Stomach (tissue), 9 donors: ENCODE data around the gene SHC1. TPM values are rescaled to one million over a fixed set of nuclear protein-coding genes. Genes with fewer than 3 reads are reported as not detected.
A peak's percentile ranks its signal among the peaks of the same experiment; 100 is the strongest.

Experiments
- DNase-seq, 2 donors: peaks; one replicate each; pipeline versions ENCODE4 v3.0.0 to v3.0.0-alpha.2; 2013 to 2019
- H3K27ac ChIP-seq, 5 donors: fragments of 200-600 bp in 4 of 5; sonication (generic) in 4 of 5; one replicate each; pipeline ENCODE4 v1.5.1; 2013 to 2019; ENCODE audit warnings: mild to moderate bottlenecking in 1 of 5, moderate library complexity in 1 of 5
- H3K27me3 ChIP-seq, 3 donors: fragments of 200-600 bp; sonication (generic); one replicate each; pipeline ENCODE4 v1.5.1; 2017 to 2019; ENCODE audit warnings: mixed run types in 1 of 3
- H3K36me3 ChIP-seq, 4 donors: fragments of 200-600 bp; sonication (generic); 1 replicate in 3 of 4; 2 replicates in 1 of 4; pipeline ENCODE4 v1.5.1; 2016 to 2019
- H3K4me1 ChIP-seq, 4 donors: fragments of 200-600 bp; sonication (generic); one replicate each; pipeline ENCODE4 v1.5.1; 2016 to 2019
- H3K4me3 ChIP-seq, 4 donors: fragments of 200-600 bp; sonication (generic) in 3 of 4; one replicate each; pipeline ENCODE4 v1.5.1; 2016 to 2019; ENCODE audit warnings: mild to moderate bottlenecking in 1 of 4
- H3K9me3 ChIP-seq, 4 donors: fragments of 200-600 bp; sonication (generic); one replicate each; pipeline ENCODE4 v1.5.1; 2016 to 2019
- CTCF ChIP-seq, 7 experiments: fragments of 450-650 bp in 4 of 7; fragments of 200-600 bp in 3 of 7; sonication (generic) in 3 of 7; IDR thresholded peaks; one replicate each; pipeline ENCODE4 v1.5.1; 2016 to 2019; ENCODE audit warnings: antibody characterized with exemption in 7 of 7, control low read depth in 2 of 7, mild to moderate bottlenecking in 1 of 7
- EP300 ChIP-seq: sonication (generic); formaldehyde crosslinking; IDR thresholded peaks from one replicate; pipeline ENCODE4 v1.6.1; 2017; ENCODE audit warnings: antibody characterized with exemption
- POLR2A ChIP-seq, 4 donors: fragments of 450-650 bp; IDR thresholded peaks; one replicate each; pipeline ENCODE4 v1.6.1; 2016; ENCODE audit warnings: antibody characterized with exemption in 4 of 4, control low read depth in 2 of 4, mild to moderate bottlenecking in 1 of 4, moderate library complexity in 1 of 4
- POLR2AphosphoS5 ChIP-seq, 3 donors: sonication (generic); formaldehyde crosslinking; IDR thresholded peaks; one replicate each; pipeline ENCODE4 v1.6.1; 2016; ENCODE audit warnings: antibody characterized with exemption in 3 of 3
- WGBS, 5 donors: extraction: QIAGEN DNeasy Blood & Tissue Kit in 3 of 5; methylation state at CpG; one replicate each; pipeline versions ENCODE4 v1.1.5 to v1.1.7; 2013 to 2018; 5-methylcytosine and 5-hydroxymethylcytosine counted together
- intact Hi-C: fragments of 100-400 bp; cut with DNase I; formaldehyde crosslinking; loops from one replicate; pipeline ENCODE4 v1.15.1; 2023; ENCODE audit warnings: low total_unique reads
- polyA plus RNA-seq, 3 donors: library from polyadenylated mRNA; stranded (reverse); fragments of 200-250 nt; gene quantifications; one replicate each; pipeline ENCODE4 v1.2.3, GENCODE V29; 2013
- total RNA-seq, 5 donors: library from RNA; depleted of rRNA; stranded (reverse); fragments of >200 nt; gene quantifications; one replicate each; pipeline versions ENCODE4 v1.1.0 to v1.2.3, GENCODE V29; 2014 to 2016
- donor health status: healthy with polysubstance abuse.
- donor health status: Bipolar disorder and iron deficiency.
- donor health status: healthy.

The SHC1 gene
- total and polyA plus RNA-seq, 8 donors, result 23.2 to 81.1 (median 58.0) TPM

- Histone ChIP-seq H3K4me3 (no peak overlapping the region), H3K27ac (peak overlapping the region in 2 of 5 donors; percentile 10 to 99), H3K9me3 (no peaks in the 10 kb centered on the region), H3K4me1 (peaks cover 23 to 78% (median 74%) of the 10 kb centered on the region in 4 donors), H3K36me3 (peaks cover 39 to 72% (median 69%) of the 10 kb centered on the region in 4 donors), H3K27me3 (no peaks in the 10 kb centered on the region)
- no peak for DNase-seq
- intact Hi-C loops, result loop anchor here (10.0 kb wide), 1 partner anchor 50 kb away; no protein-coding TSS in a partner anchor
- no peak for TF ChIP-seq EP300
- no peak for TF ChIP-seq POLR2A (IDR thresholded peaks at IDR 0.05)
- TF ChIP-seq CTCF (IDR thresholded peaks at IDR 0.05), result no peak
- no peak for TF ChIP-seq POLR2AphosphoS5 (IDR thresholded peaks at IDR 0.05)
- 66 to 87% (median 76%) methylated on average over 6 of the region's 6 CpGs for WGBS, 5 donors
These were observed 6.2 kb downstream of the SHC1 start for GRCh38 chr1:154964359-154964758.

- no peaks in the 10 kb centered on the region for H3K27me3 ChIP-seq
- 68 to 79% (median 74%) methylated on average over 8 of the region's 8 CpGs for WGBS, 5 donors
- intact Hi-C loops, result loop anchor here (10.0 kb wide), 1 partner anchor 51 kb away; no protein-coding TSS in a partner anchor
- peak overlapping the region in 3 of 5 donors; percentile 10 to 99 (median 98) for H3K27ac ChIP-seq
- peaks cover 20 to 78% (median 70%) of the 10 kb centered on the region in 4 donors for H3K4me1 ChIP-seq
- peaks cover 46 to 72% (median 71%) of the 10 kb centered on the region in 4 donors for H3K36me3 ChIP-seq
- peak in 1 of 2 donors; percentile 3 for DNase-seq
- TF ChIP-seq CTCF (IDR thresholded peaks at IDR 0.05) (no peak), EP300 (no peak), POLR2A (IDR thresholded peaks at IDR 0.05) (no peak), POLR2AphosphoS5 (IDR thresholded peaks at IDR 0.05) (no peak)
- H3K9me3 ChIP-seq, result no peaks in the 10 kb centered on the region
- H3K4me3 ChIP-seq, result no peak overlapping the region
These were observed 6.9 kb downstream of the SHC1 start for GRCh38 chr1:154963643-154964042.

GRCh38 chr1:154962795-154963330 is 7.7 kb downstream of the SHC1 start:
- TF ChIP-seq POLR2AphosphoS5 (IDR thresholded peaks at IDR 0.05), result no peak
- no peak for TF ChIP-seq CTCF (IDR thresholded peaks at IDR 0.05)
- TF ChIP-seq POLR2A (IDR thresholded peaks at IDR 0.05), result no peak
- TF ChIP-seq EP300, result no peak
- no peaks in the 10 kb centered on the region for H3K27me3 ChIP-seq
- whole genome bisulfite sequencing, 5 donors, result 42 to 69% (median 60%) methylated on average over 6 of the region's 6 CpGs
- peaks cover 47 to 72% (median 71%) of the 10 kb centered on the region in 4 donors for H3K36me3 ChIP-seq
- intact Hi-C loops, result loop anchor here (10.0 kb wide), 1 partner anchor 52 kb away; no protein-coding TSS in a partner anchor
- peak overlapping the region; percentile 84 to 95 (median 89) for H3K4me3 ChIP-seq
- H3K27ac ChIP-seq, result peak overlapping the region in 4 of 5 donors; percentile 98 to 99 (median 98)
- no peaks in the 10 kb centered on the region for H3K9me3 ChIP-seq
- DNase-seq, result peak in 1 of 2 donors; percentile 5
- peaks cover 20 to 79% (median 69%) of the 10 kb centered on the region in 4 donors for H3K4me1 ChIP-seq

GRCh38 chr1:154962156-154962749 is 8.3 kb downstream of the SHC1 start:
- peak in 1 of 2 donors; percentile 59 for DNase-seq
- peaks cover 23 to 80% (median 67%) of the 10 kb centered on the region in 4 donors for H3K4me1 ChIP-seq
- peak overlapping the region; percentile 98 to 99 (median 99) for H3K27ac ChIP-seq
- H3K4me3 ChIP-seq, result peak overlapping the region; percentile 84 to 95 (median 89)
- 1 to 4% (median 2%) methylated on average over 20 to 25 of the region's 25 CpGs for WGBS, 5 donors
- no peaks in the 10 kb centered on the region for H3K27me3 ChIP-seq
- H3K36me3 ChIP-seq, result peaks cover 41 to 67% (median 66%) of the 10 kb centered on the region in 4 donors
- intact Hi-C loops, result loop anchor here (10.0 kb wide), 1 partner anchor 53 kb away; no protein-coding TSS in a partner anchor
- no peak for TF ChIP-seq POLR2AphosphoS5 (IDR thresholded peaks at IDR 0.05)
- no peak for TF ChIP-seq EP300
- no peak for TF ChIP-seq CTCF (IDR thresholded peaks at IDR 0.05)
- TF ChIP-seq POLR2A (IDR thresholded peaks at IDR 0.05), result no peak
- H3K9me3 ChIP-seq, result no peaks in the 10 kb centered on the region
